ENCODE data around the gene LBHD2.

GRCh38 chr14:103068351-103069073, 15.5 kb upstream of the LBHD2 start:
- TF ChIP-seq, protein P1, sequence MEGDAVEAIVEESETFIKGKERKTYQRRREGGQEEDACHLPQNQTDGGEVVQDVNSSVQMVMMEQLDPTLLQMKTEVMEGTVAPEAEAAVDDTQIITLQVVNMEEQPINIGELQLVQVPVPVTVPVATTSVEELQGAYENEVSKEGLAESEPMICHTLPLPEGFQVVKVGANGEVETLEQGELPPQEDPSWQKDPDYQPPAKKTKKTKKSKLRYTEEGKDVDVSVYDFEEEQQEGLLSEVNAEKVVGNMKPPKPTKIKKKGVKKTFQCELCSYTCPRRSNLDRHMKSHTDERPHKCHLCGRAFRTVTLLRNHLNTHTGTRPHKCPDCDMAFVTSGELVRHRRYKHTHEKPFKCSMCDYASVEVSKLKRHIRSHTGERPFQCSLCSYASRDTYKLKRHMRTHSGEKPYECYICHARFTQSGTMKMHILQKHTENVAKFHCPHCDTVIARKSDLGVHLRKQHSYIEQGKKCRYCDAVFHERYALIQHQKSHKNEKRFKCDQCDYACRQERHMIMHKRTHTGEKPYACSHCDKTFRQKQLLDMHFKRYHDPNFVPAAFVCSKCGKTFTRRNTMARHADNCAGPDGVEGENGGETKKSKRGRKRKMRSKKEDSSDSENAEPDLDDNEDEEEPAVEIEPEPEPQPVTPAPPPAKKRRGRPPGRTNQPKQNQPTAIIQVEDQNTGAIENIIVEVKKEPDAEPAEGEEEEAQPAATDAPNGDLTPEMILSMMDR (optimal IDR thresholded peaks at IDR 0.05 in 1 of 3, IDR thresholded peaks at IDR 0.05 in 1 of 3, conservative IDR thresholded peaks at IDR 0.05 in 1 of 3; ENCODE audit: extremely low read depth in 1 of 3, insufficient read depth in 2 of 3, low read length in 3 of 3) = no peak
- no peak for TF ChIP-seq EZH2 (IDR thresholded peaks at IDR 0.05; ENCODE audit: low read length)

Measured in keratinocyte (primary cell).